HEK293 (cell line): Measurements from ENCODE around the gene TMEM119.
A peak's percentile ranks its signal among the peaks of the same experiment; 100 is the strongest.

Experiments used
- CTCF ChIA-PET: fragments of 350-600 bp; formaldehyde crosslinking; extraction: SDS; loops from one replicate; lab custom pipeline; 2021; ENCODE audit warnings: antibody characterized with exemption; lab: Yijun Ruan, JAX
- POLR2A ChIA-PET: fragments of 300-600 bp; formaldehyde crosslinking; extraction: SDS; loops from one replicate; lab custom pipeline; 2020; ENCODE audit warnings: antibody characterized with exemption, inconsistent platforms; lab: Yijun Ruan, JAX
- H3K27ac ChIP-seq: fragments of 200-500 bp; sonication (Bioruptor generic); 2 replicates; pipeline ENCODE4 v1.5.1; 2014; ENCODE audit warnings: low read depth, low read length, control low read depth, inconsistent platforms; ENCODE audit errors: extremely low read depth
- H3K36me3 ChIP-seq, 2 experiments: fragments of 200-500 bp in 1 of 2; sonication (Bioruptor generic) in 1 of 2; 1 replicate in 1 of 2; 2 replicates in 1 of 2; pipeline ENCODE4 v1.5.1; 2014 to 2017; ENCODE audit warnings: inconsistent platforms in 2 of 2, low read length in 2 of 2; ENCODE audit not compliant: control insufficient read depth in 2 of 2, insufficient read depth in 1 of 2
- H3K4me1 ChIP-seq: fragments of 200-500 bp; sonication (Bioruptor generic); 2 replicates; pipeline ENCODE4 v1.5.1; 2014; ENCODE audit warnings: mild to moderate bottlenecking, low read length, inconsistent platforms; ENCODE audit not compliant: control insufficient read depth, insufficient read depth
- H3K4me3 ChIP-seq: 2 replicates; pipeline ENCODE4 v1.5.1; 2011; ENCODE audit warnings: low read depth, mild to moderate bottlenecking, control low read depth, low read length, moderate library complexity
- H3K9me3 ChIP-seq: fragments of 200-500 bp; sonication (Bioruptor generic); 2 replicates; pipeline ENCODE4 v1.5.1; 2014; ENCODE audit warnings: low read depth, low read length, inconsistent platforms; ENCODE audit not compliant: control insufficient read depth, insufficient read depth
- IKZF3 ChIP-seq: fragments of 450-650 bp; IDR thresholded peaks from 2 replicates; pipeline ENCODE4 v1.5.0; 2018; ENCODE audit warnings: missing biosample characterization, mild to moderate bottlenecking, missing genetic modification characterization, moderate library complexity
- ZBTB17 ChIP-seq: fragments of 450-650 bp; formaldehyde crosslinking; IDR thresholded peaks from 2 replicates; pipeline ENCODE4 v1.5.1; 2016; ENCODE audit warnings: missing biosample characterization, missing genetic modification characterization
- ZBTB48 ChIP-seq: fragments of 450-650 bp; formaldehyde crosslinking; IDR thresholded peaks from 2 replicates; pipeline ENCODE4 v1.5.1; 2016; ENCODE audit warnings: missing biosample characterization, missing genetic modification characterization
- ZBTB8A ChIP-seq: fragments of 450-650 bp; formaldehyde crosslinking; IDR thresholded peaks from 2 replicates; pipeline ENCODE4 v1.5.1; 2016; ENCODE audit warnings: missing biosample characterization, missing genetic modification characterization
- ZIC2 ChIP-seq: fragments of 450-650 bp; formaldehyde crosslinking; IDR thresholded peaks from 2 replicates; pipeline ENCODE4 v1.5.1; 2016; ENCODE audit warnings: missing biosample characterization, missing genetic modification characterization
- ZNF133 ChIP-seq: fragments of 450-650 bp; formaldehyde crosslinking; IDR thresholded peaks from 2 replicates; pipeline ENCODE4 v1.5.1; 2016; ENCODE audit warnings: missing biosample characterization, missing genetic modification characterization
- ZNF169 ChIP-seq: fragments of 450-650 bp; formaldehyde crosslinking; IDR thresholded peaks from 2 replicates; pipeline ENCODE4 v1.5.1; 2016; ENCODE audit warnings: missing biosample characterization, missing genetic modification characterization
- ZNF274 ChIP-seq, 2 experiments: fragments of 200-500 bp in 1 of 2; fragments of 450-650 bp in 1 of 2; sonication (Bioruptor generic) in 1 of 2; formaldehyde crosslinking in 1 of 2; IDR thresholded peaks; 2 replicates each; pipeline versions ENCODE4 v1.5.1 to v1.6.1; 2014 to 2016; ENCODE audit warnings: borderline replicate concordance in 1 of 2, inconsistent platforms in 1 of 2, low read length in 1 of 2, missing biosample characterization in 1 of 2, missing genetic modification characterization in 1 of 2
- ZNF394 ChIP-seq: fragments of 450-650 bp; formaldehyde crosslinking; IDR thresholded peaks from 2 replicates; pipeline ENCODE4 v1.5.1; 2016; ENCODE audit warnings: missing biosample characterization, missing genetic modification characterization, mild to moderate bottlenecking, moderate library complexity, borderline replicate concordance
- ZNF514 ChIP-seq: fragments of 450-650 bp; formaldehyde crosslinking; IDR thresholded peaks from 2 replicates; pipeline ENCODE4 v1.5.1; 2016; ENCODE audit warnings: missing biosample characterization, missing genetic modification characterization
- ZNF544 ChIP-seq: fragments of 450-650 bp; formaldehyde crosslinking; IDR thresholded peaks from 2 replicates; pipeline ENCODE4 v1.5.0; 2017; ENCODE audit warnings: missing biosample characterization, missing genetic modification characterization
- ZNF654 ChIP-seq: fragments of 450-650 bp; formaldehyde crosslinking; IDR thresholded peaks from 2 replicates; pipeline ENCODE4 v1.5.1; 2016; ENCODE audit warnings: low read depth, missing biosample characterization, missing genetic modification characterization
- TF ChIP-seq, protein P1 (sequence below): fragments of 450-650 bp; formaldehyde crosslinking; IDR thresholded peaks from 2 replicates; pipeline ENCODE4 v1.5.1; 2016; ENCODE audit warnings: missing biosample characterization, missing genetic modification characterization, borderline replicate concordance
- TF ChIP-seq, protein P2 (sequence below): fragments of 450-650 bp; formaldehyde crosslinking; IDR thresholded peaks from 2 replicates; pipeline ENCODE4 v1.5.1; 2016; ENCODE audit warnings: missing biosample characterization, missing genetic modification characterization, low read depth
- TF ChIP-seq, protein P3 (sequence below): fragments of 450-650 bp; formaldehyde crosslinking; IDR thresholded peaks from 2 replicates; pipeline ENCODE4 v1.5.1; 2016; ENCODE audit warnings: missing biosample characterization, missing genetic modification characterization
- TF ChIP-seq, protein P4 (sequence below): fragments of 450-650 bp; formaldehyde crosslinking; IDR thresholded peaks from 2 replicates; pipeline ENCODE4; 2016; ENCODE audit warnings: missing biosample characterization, missing genetic modification characterization
- TF ChIP-seq, protein P5 (sequence below): fragments of 450-650 bp; formaldehyde crosslinking; IDR thresholded peaks from 2 replicates; pipeline ENCODE4 v1.5.1; 2016; ENCODE audit warnings: missing biosample characterization, missing genetic modification characterization
- TF ChIP-seq, protein P6 (sequence below): fragments of 450-650 bp; formaldehyde crosslinking; IDR thresholded peaks from 2 replicates; pipeline ENCODE4 v1.5.1; 2016; ENCODE audit warnings: missing biosample characterization, missing genetic modification characterization

Gene TMEM119

DNA sequence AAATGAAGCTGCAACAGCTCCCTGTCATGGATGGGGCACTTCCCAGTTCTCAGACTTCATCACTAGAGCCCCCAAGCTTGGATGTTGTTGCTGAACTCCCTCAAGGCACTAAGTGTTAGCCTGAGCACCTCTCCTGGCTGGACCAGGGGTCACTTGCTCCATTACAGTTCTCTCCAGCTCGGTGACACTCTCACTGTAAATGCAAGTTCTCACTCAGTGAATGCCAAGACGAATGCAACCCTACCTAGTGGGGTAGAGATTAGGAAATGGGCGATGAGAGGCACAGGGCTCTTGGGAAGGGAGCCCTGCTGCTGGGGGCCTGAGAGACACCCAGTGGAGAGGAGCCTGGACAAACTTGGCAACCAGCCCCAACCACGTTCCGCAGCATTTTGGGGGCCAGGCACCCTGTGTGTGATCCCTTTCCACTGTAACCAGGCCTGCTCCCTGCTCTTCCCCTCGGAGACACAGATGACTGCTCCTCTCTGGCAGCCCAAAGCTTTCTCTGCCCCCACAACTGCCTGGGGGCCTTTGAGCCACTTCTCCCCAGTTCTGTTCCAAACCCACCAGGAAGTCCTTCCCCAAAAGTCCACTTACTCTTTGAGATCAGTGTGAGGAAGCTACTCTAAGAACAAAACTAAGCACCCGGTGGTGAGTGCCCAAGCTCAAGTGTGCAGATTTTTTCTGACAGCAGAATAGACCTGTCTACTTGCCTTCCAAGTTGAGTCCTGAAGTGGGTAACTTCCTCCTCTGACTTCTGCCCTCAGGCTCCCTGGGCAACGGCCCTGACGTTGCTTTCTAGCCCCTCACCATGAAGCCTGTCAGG lies 43.8 kb upstream of the TMEM119 start (continued):
- TF ChIP-seq, protein P1, sequence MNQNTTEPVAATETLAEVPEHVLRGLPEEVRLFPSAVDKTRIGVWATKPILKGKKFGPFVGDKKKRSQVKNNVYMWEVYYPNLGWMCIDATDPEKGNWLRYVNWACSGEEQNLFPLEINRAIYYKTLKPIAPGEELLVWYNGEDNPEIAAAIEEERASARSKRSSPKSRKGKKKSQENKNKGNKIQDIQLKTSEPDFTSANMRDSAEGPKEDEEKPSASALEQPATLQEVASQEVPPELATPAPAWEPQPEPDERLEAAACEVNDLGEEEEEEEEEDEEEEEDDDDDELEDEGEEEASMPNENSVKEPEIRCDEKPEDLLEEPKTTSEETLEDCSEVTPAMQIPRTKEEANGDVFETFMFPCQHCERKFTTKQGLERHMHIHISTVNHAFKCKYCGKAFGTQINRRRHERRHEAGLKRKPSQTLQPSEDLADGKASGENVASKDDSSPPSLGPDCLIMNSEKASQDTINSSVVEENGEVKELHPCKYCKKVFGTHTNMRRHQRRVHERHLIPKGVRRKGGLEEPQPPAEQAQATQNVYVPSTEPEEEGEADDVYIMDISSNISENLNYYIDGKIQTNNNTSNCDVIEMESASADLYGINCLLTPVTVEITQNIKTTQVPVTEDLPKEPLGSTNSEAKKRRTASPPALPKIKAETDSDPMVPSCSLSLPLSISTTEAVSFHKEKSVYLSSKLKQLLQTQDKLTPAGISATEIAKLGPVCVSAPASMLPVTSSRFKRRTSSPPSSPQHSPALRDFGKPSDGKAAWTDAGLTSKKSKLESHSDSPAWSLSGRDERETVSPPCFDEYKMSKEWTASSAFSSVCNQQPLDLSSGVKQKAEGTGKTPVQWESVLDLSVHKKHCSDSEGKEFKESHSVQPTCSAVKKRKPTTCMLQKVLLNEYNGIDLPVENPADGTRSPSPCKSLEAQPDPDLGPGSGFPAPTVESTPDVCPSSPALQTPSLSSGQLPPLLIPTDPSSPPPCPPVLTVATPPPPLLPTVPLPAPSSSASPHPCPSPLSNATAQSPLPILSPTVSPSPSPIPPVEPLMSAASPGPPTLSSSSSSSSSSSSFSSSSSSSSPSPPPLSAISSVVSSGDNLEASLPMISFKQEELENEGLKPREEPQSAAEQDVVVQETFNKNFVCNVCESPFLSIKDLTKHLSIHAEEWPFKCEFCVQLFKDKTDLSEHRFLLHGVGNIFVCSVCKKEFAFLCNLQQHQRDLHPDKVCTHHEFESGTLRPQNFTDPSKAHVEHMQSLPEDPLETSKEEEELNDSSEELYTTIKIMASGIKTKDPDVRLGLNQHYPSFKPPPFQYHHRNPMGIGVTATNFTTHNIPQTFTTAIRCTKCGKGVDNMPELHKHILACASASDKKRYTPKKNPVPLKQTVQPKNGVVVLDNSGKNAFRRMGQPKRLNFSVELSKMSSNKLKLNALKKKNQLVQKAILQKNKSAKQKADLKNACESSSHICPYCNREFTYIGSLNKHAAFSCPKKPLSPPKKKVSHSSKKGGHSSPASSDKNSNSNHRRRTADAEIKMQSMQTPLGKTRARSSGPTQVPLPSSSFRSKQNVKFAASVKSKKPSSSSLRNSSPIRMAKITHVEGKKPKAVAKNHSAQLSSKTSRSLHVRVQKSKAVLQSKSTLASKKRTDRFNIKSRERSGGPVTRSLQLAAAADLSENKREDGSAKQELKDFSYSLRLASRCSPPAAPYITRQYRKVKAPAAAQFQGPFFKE = no peak
- TF ChIP-seq ZBTB48 (no peak), ZNF169 (no peak), ZNF394 (tag by site-specific recombination) (no peak)
- TF ChIP-seq, protein P2, sequence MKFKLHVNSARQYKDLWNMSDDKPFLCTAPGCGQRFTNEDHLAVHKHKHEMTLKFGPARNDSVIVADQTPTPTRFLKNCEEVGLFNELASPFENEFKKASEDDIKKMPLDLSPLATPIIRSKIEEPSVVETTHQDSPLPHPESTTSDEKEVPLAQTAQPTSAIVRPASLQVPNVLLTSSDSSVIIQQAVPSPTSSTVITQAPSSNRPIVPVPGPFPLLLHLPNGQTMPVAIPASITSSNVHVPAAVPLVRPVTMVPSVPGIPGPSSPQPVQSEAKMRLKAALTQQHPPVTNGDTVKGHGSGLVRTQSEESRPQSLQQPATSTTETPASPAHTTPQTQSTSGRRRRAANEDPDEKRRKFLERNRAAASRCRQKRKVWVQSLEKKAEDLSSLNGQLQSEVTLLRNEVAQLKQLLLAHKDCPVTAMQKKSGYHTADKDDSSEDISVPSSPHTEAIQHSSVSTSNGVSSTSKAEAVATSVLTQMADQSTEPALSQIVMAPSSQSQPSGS = no peak

DNA sequence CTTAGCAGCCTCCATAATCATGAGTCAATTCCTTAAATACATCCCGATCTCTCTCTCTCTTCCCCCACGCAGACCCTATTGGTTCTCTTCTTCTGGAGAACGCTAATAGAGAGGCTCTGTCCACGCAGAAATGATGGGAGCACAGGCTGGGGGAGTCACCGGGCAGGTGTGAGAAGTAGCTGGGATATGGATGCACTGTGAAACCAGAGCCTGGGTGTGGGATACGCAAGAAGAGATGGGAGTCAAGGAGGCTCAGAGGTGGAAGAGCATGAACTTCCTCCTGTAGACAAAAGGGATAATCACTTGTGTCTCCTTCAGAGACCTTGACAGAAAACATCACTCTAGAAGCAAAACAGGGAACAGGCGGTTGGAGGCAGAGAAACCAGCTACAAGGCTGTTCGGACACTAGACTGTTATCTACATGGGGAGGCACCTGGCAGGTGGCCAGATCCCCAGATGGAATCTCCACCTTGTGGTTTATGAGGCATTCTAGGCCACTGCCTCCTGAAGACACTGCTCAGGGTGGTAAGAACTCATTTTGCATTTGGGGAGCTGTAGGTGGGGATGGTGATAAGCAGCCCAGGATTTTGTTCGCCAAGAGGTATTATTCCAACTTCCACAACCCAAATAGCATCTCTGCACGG lies 43.0 kb upstream of the TMEM119 start:
- ChIA-PET POLR2A (interaction anchor here (0.6 to 1.5 kb wide), 4 partner anchors 10 to 80 kb away, joined by 3 to 4 read pairs (median 4); partner anchors contain the start of genes ISCU and SART3), CTCF (interaction anchor here (0.8 to 5.4 kb wide), 5 partner anchors 18 to 164 kb away, joined by 3 to 35 read pairs (median 3); no protein-coding TSS in a partner anchor)
- peaks cover 0 to 18% of the 10 kb centered on the region in 2 experiments; a peak in 1 of 3 replicates for H3K36me3 ChIP-seq
- H3K4me3 ChIP-seq = no peak overlapping the region
- H3K27ac ChIP-seq = no peak overlapping the region
- no peaks in the 10 kb centered on the region for H3K4me1 ChIP-seq
- no peaks in the 10 kb centered on the region for H3K9me3 ChIP-seq
- TF ChIP-seq ZBTB8A (tag by site-specific recombination) = no peak
- TF ChIP-seq ZIC2 (tag by site-specific recombination) = 0 out of 2 replicates have a peak, but pooled peaks have one; percentile 25
- no peak for TF ChIP-seq ZNF514 (tag by site-specific recombination)
- TF ChIP-seq, protein P3, sequence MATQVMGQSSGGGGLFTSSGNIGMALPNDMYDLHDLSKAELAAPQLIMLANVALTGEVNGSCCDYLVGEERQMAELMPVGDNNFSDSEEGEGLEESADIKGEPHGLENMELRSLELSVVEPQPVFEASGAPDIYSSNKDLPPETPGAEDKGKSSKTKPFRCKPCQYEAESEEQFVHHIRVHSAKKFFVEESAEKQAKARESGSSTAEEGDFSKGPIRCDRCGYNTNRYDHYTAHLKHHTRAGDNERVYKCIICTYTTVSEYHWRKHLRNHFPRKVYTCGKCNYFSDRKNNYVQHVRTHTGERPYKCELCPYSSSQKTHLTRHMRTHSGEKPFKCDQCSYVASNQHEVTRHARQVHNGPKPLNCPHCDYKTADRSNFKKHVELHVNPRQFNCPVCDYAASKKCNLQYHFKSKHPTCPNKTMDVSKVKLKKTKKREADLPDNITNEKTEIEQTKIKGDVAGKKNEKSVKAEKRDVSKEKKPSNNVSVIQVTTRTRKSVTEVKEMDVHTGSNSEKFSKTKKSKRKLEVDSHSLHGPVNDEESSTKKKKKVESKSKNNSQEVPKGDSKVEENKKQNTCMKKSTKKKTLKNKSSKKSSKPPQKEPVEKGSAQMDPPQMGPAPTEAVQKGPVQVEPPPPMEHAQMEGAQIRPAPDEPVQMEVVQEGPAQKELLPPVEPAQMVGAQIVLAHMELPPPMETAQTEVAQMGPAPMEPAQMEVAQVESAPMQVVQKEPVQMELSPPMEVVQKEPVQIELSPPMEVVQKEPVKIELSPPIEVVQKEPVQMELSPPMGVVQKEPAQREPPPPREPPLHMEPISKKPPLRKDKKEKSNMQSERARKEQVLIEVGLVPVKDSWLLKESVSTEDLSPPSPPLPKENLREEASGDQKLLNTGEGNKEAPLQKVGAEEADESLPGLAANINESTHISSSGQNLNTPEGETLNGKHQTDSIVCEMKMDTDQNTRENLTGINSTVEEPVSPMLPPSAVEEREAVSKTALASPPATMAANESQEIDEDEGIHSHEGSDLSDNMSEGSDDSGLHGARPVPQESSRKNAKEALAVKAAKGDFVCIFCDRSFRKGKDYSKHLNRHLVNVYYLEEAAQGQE (tag by site-specific recombination) = no peak
- no peak for TF ChIP-seq ZNF274 (IDR thresholded peaks at IDR 0.05; ENCODE audit: low read length)
- no peak for TF ChIP-seq ZNF274 (tag by site-specific recombination; IDR thresholded peaks at IDR 0.05; ENCODE audit: borderline replicate concordance)
- no peak for TF ChIP-seq ZNF654 (tag by site-specific recombination)
- TF ChIP-seq, protein P4, sequence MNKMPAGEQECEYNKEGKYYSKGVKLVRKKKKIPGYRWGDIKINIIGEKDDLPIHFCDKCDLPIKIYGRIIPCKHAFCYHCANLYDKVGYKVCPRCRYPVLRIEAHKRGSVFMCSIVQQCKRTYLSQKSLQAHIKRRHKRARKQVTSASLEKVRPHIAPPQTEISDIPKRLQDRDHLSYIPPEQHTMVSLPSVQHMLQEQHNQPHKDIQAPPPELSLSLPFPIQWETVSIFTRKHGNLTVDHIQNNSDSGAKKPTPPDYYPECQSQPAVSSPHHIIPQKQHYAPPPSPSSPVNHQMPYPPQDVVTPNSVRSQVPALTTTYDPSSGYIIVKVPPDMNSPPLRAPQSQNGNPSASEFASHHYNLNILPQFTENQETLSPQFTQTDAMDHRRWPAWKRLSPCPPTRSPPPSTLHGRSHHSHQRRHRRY (tag by site-specific recombination) = no peak
- TF ChIP-seq IKZF3 = peak; percentile 41; the same call in 1 of the 2 replicates
- TF ChIP-seq, protein P5, sequence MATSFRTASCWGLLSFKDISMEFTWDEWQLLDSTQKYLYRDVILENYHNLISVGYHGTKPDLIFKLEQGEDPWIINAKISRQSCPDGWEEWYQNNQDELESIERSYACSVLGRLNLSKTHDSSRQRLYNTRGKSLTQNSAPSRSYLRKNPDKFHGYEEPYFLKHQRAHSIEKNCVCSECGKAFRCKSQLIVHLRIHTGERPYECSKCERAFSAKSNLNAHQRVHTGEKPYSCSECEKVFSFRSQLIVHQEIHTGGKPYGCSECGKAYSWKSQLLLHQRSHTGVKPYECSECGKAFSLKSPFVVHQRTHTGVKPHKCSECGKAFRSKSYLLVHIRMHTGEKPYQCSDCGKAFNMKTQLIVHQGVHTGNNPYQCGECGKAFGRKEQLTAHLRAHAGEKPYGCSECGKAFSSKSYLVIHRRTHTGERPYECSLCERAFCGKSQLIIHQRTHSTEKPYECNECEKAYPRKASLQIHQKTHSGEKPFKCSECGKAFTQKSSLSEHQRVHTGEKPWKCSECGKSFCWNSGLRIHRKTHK = no peak
- TF ChIP-seq, protein P6, sequence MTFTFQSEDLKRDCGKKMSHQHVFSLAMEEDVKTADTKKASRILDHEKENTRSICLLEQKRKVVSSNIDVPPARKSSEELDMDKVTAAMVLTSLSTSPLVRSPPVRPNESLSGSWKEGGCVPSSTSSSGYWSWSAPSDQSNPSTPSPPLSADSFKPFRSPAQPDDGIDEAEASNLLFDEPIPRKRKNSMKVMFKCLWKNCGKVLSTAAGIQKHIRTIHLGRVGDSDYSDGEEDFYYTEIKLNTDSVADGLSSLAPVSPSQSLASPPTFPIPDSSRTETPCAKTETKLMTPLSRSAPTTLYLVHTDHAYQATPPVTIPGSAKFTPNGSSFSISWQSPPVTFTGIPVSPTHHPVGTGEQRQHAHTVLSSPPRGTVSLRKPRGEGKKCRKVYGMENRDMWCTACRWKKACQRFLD (tag by site-specific recombination) = no peak
- TF ChIP-seq ZBTB17 (tag by site-specific recombination) = peak; percentile 46; the same call in 1 of the 2 replicates
- TF ChIP-seq ZNF133 = no peak
- no peak for TF ChIP-seq ZNF544 (tag by site-specific recombination)
